K562 (cell line): Measurements from ENCODE around the gene ZNF468. TPM values are rescaled to one million over a fixed set of nuclear protein-coding genes. Genes with fewer than 3 reads are reported as not detected.
A peak's percentile ranks its signal among the peaks of the same experiment; 100 is the strongest.
"Not testable (repeated sequence)": the region's sequence is repeated elsewhere in the genome, so short reads cannot be mapped to it uniquely, and the experiment has no call there.

Experiments used
- ATAC-seq: fragments of 200-7000 bp; cut with Tn5 transposase; 3 replicates; pipeline ENCODE4 v1.9.1; 2020; ENCODE audit warnings: moderate library complexity
- BruUV-seq: library from RNA; stranded (reverse); fragments of 400-500 nt; replicated peaks from 2 replicates; lab custom pipeline; 2021; lab: Mats Ljungman, UMichigan
- CTCF ChIA-PET: fragments of 300-600 bp; formaldehyde crosslinking; extraction: SDS; loops from one replicate; lab custom pipeline; 2021; ENCODE audit warnings: low intra/inter-chr PET ratio; lab: Yijun Ruan, JAX
- POLR2A ChIA-PET: fragments of 300-600, 350-650 bp; sonication (Branson Sonifier 250); formaldehyde crosslinking; extraction: SDS; loops from one replicate; lab custom pipeline; 2021; ENCODE audit warnings: antibody characterized with exemption, inconsistent platforms; lab: Yijun Ruan, JAX
- DNase-seq, 4 experiments: peaks; one replicate each; pipeline versions ENCODE4 v3.0.0 to v3.0.0-alpha.2; 2011 to 2018; ENCODE audit warnings: low spot score in 3 of 4, mixed read lengths in 3 of 4; ENCODE audit errors: extremely low read depth in 1 of 4
- FAIRE-seq: peaks from 2 replicates; lab custom pipeline; 2011; peaks lifted over from hg19 to GRCh38; lab: Jason Lieb, UNC
- H2AFZ ChIP-seq: 2 replicates; pipeline ENCODE4 v1.6.0; 2011; ENCODE audit warnings: low read depth, low read length, control low read depth, inconsistent platforms
- H3K27ac ChIP-seq: fragments of 200-600 bp; 3 replicates; pipeline ENCODE4 v1.8.0; 2011; ENCODE audit warnings: low read depth, mild to moderate bottlenecking, control low read depth, inconsistent platforms, low read length, moderate library complexity, mixed read lengths; ENCODE audit errors: extremely low read depth
- H3K27me3 ChIP-seq, 2 experiments: fragments of 300-600 bp in 1 of 2; 2 replicates in 1 of 2; 3 replicates in 1 of 2; pipeline versions ENCODE4 v1.6.0 to v1.8.0; 2011; ENCODE audit warnings: inconsistent platforms in 2 of 2, low read length in 2 of 2, mild to moderate bottlenecking in 1 of 2, mixed read lengths in 1 of 2, moderate library complexity in 1 of 2; ENCODE audit not compliant: control insufficient read depth in 2 of 2, insufficient read depth in 2 of 2
- H3K36me3 ChIP-seq: fragments of 300-600 bp; 3 replicates; pipeline ENCODE4 v1.8.0; 2011; ENCODE audit warnings: mild to moderate bottlenecking, low read length, inconsistent platforms; ENCODE audit not compliant: control insufficient read depth, insufficient read depth
- H3K4me1 ChIP-seq, 2 experiments: fragments of 200-600 bp in 1 of 2; replicated peaks in 1 of 2; 2 replicates in 1 of 2; 3 replicates in 1 of 2; pipeline versions ENCODE4 v1.5.1 to v1.8.0; 2011; ENCODE audit warnings: inconsistent platforms in 2 of 2, low read length in 2 of 2, mild to moderate bottlenecking in 1 of 2, mixed read lengths in 1 of 2, moderate library complexity in 1 of 2; ENCODE audit not compliant: control insufficient read depth in 2 of 2, insufficient read depth in 2 of 2
- H3K4me2 ChIP-seq: 2 replicates; pipeline ENCODE4 v1.6.1; 2011; ENCODE audit warnings: low read length, control low read depth, inconsistent platforms, mixed read lengths; ENCODE audit not compliant: insufficient read depth
- H3K4me3 ChIP-seq: fragments of 200-600 bp; sonication (generic), shearing (Covaris generic); 2 replicates; pipeline ENCODE4 v1.5.1; 2016; ENCODE audit warnings: control low read depth, inconsistent platforms
- H3K79me2 ChIP-seq: fragments of 200-600 bp; 3 replicates; pipeline ENCODE4 v1.8.0; 2011; ENCODE audit warnings: low read length, inconsistent platforms; ENCODE audit not compliant: control insufficient read depth, insufficient read depth
- H3K9ac ChIP-seq, 2 experiments: 2 replicates each; pipeline versions ENCODE4 v1.6.0 to v1.6.1; 2011; ENCODE audit warnings: low read depth in 2 of 2, low read length in 2 of 2, control low read depth in 1 of 2, inconsistent platforms in 1 of 2, mild to moderate bottlenecking in 1 of 2, mixed read lengths in 1 of 2; ENCODE audit not compliant: insufficient read depth in 1 of 2
- H3K9me1 ChIP-seq: one replicate; pipeline ENCODE4 v1.6.0; 2011; ENCODE audit warnings: inconsistent platforms, mild to moderate bottlenecking, low read length, moderate library complexity; ENCODE audit not compliant: control insufficient read depth, insufficient read depth
- H3K9me3 ChIP-seq: replicated peaks from 2 replicates; pipeline ENCODE4 v1.5.1; 2011; ENCODE audit warnings: low read depth, low read length, inconsistent platforms; ENCODE audit not compliant: control insufficient read depth, insufficient read depth
- H4K20me1 ChIP-seq: replicated peaks from 2 replicates; pipeline ENCODE4 v1.6.1; 2011; ENCODE audit warnings: low read length, inconsistent platforms, mixed read lengths; ENCODE audit not compliant: control insufficient read depth, insufficient read depth
- WGBS: fragments of 100-300 bp; shearing (Covaris generic); methylation state at CpG from one replicate; pipeline ENCODE4 v1.1.6; 2016; ENCODE audit warnings: low coverage, mixed read lengths; ENCODE audit not compliant: insufficient coverage; ENCODE audit errors: missing lambda C conversion rate; 5-methylcytosine and 5-hydroxymethylcytosine counted together
- in situ Hi-C: fragments of 300-500 bp; cut with MboI; formaldehyde crosslinking; loops from 4 replicates; pipeline ENCODE4 v1.15.0; 2018; ENCODE audit warnings: inconsistent platforms, mixed read lengths
- intact Hi-C: fragments of 100-400 bp; cut with micrococcal nuclease; formaldehyde crosslinking; loops from 2 replicates; pipeline ENCODE4 v1.14.2; 2022
- polyA plus RNA-seq, 8 experiments: library from polyadenylated mRNA; depleted of rRNA in 4 of 8; stranded (reverse) in 5 of 8; unstranded in 3 of 8; fragments of >200 nt; fragmentation: Nextera tagmentation in 2 of 8; fragmentation: Illumina TruSeq in 1 of 8; extraction: Ambion mirVana in 2 of 8; extraction: Trizol in 1 of 8; gene quantifications; 2 replicates each; pipeline versions ENCODE4 v1.2.1 to v1.2.3, GENCODE V29; 2011 to 2014; ENCODE audit warnings: inconsistent platforms in 1 of 8, missing spikeins in 1 of 8
- total RNA-seq, 7 experiments: library from RNA; depleted of rRNA in 6 of 7; stranded (reverse); fragments of >200 nt in 6 of 7; fragmentation: Illumina TruSeq in 2 of 7; extraction: Trizol in 2 of 7; gene quantifications; 2 replicates each; pipeline versions ENCODE4 v1.2.1 to v1.2.3, GENCODE V29; 2011 to 2021; ENCODE audit warnings: low replicate concordance in 1 of 7

ZNF468 gene
- total and polyA plus RNA-seq, 9 of the 15 experiments (the other 6 are each of a cell fraction or from before 2014, with no cell fraction given): 15.9 to 36.2 (median 23.2) TPM

DNA sequence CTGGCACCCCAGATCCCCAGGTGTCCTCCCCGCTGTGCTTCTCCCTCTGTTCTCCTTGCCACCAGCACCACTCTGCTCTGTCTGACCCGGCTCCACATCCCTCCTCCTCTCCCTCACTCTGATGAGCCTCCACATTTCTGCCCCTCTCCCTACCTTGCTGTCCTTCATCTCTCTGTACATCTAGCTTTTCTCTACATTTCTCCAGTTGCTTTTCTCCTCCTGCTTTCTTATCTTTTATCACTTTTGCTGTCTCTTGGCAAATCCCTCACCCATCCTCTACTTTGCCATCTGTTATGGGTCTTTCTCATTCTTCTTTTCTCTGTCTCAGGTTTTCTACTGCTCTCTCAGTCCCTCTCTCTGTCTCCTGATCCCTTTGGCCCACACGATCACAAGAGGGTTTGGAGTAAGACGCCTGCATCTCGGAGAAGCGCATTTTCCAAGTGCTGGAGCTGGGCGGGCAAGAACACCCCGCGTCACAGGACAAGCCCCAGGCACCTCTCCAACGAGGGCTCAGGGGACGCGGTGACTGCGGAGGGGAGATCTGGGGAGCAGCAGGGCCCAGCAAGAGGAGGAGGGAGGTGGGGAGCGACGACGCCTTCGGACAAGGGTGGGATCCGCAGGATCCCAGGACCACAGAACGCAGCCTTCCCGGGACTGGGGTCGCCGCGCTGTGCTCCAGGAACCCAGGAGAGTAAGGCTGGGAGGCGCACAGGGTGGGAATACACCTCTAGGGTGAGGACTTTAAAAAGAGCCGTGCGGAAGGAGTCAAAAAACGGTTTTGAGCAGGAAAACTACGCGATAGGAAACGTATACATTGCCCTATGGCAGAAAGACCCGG lies 660 bp downstream of the ZNF468 start:
- Histone ChIP-seq H3K4me3 (peak overlapping the region; percentile 68), H3K4me2 (peak overlapping the region; percentile 83), H3K9ac (peak overlapping the region; percentile 85 to 91), H3K36me3 (peaks cover 22% of the 10 kb centered on the region; the same call in 2 of the 3 replicates), H3K4me1 (peaks cover 2 to 14% of the 10 kb centered on the region in 2 experiments; a peak in 4 of 5 replicates), H3K27ac (peak overlapping the region; percentile 77), H2AFZ (peak overlapping the region; percentile 84)
- DNase-seq (peak in 3 of 4 experiments; percentile 14 to 16 (median 15)), ATAC-seq (peak; percentile 66)
- CTCF ChIA-PET: interaction anchor here (0.5 kb wide), 1 partner anchor 107 kb away, joined by 3 read pairs; no protein-coding TSS in a partner anchor
- intact Hi-C loops, H3K27me3 ChIP-seq, H3K79me2 ChIP-seq, FAIRE-seq, H3K9me3 ChIP-seq, H4K20me1 ChIP-seq, POLR2A ChIA-PET, H3K9me1 ChIP-seq: not testable (repeated sequence)
- under 1% methylated on average over 13 of the region's 31 CpGs for WGBS
- in situ Hi-C loops: loop anchor here (5.0 kb wide), 1 partner anchor 34 kb away; the partner anchor contains the start of gene ZNF28
- BruUV-seq: TSS peak; percentile 59

DNA sequence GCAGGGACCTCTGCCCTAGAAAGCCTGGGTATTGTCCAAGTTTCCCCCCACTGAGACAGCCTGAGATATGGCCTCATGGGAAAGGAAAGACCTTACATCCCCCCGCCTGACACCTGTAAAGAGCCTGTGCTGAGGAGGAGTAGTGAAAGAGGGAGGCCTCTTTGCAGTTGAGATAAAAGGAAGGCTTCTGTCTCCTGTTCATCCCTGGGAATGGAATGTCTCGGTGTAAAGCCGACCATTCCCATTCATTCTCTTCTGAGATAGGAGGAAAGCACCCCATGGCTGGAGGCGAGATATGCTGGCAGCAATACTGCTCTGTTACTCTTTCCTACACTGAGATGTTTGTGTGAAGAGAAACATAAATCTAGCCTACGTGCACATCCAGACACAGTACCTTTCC lies 10.1 kb downstream of the ZNF468 start:
- H3K9me3 ChIP-seq, H3K27ac ChIP-seq, DNase-seq, H3K27me3 ChIP-seq, H3K9me1 ChIP-seq, H3K9ac ChIP-seq, H3K4me3 ChIP-seq, in situ Hi-C loops, H3K79me2 ChIP-seq, CTCF ChIA-PET, ATAC-seq, intact Hi-C loops, FAIRE-seq, BruUV-seq, H2AFZ ChIP-seq, H3K4me1 ChIP-seq, H4K20me1 ChIP-seq, POLR2A ChIA-PET, H3K4me2 ChIP-seq: not testable (repeated sequence)
- peaks cover 82% of the 10 kb centered on the region for H3K36me3 ChIP-seq
- 98% methylated on average over 5 of the region's 5 CpGs for WGBS
